ENCODE data around the gene ZNF644.
"Not testable (repeated sequence)": the region's sequence is repeated elsewhere in the genome, so short reads cannot be mapped to it uniquely, and the experiment has no call there.

DNA sequence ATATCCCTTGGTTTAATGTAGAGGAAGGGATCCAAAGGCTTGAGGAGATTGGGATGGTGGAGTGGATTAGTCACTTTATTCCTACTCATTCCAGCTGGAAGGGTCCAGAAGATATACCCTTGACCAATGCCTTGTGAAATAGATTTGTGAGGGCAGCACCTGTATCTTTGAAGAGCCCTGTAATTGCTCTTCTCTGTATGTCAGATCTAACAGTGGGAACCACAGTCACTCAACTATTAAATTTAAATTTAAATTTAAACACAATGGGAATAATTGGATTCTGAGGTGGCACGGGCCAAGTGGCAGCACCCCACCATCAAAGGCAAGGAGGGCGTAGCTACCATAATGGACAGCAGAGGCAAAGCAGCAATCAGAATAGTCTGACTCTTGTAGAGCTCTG lies 20.5 kb upstream of the ZNF644 start:
- TF ChIP-seq, protein P1, sequence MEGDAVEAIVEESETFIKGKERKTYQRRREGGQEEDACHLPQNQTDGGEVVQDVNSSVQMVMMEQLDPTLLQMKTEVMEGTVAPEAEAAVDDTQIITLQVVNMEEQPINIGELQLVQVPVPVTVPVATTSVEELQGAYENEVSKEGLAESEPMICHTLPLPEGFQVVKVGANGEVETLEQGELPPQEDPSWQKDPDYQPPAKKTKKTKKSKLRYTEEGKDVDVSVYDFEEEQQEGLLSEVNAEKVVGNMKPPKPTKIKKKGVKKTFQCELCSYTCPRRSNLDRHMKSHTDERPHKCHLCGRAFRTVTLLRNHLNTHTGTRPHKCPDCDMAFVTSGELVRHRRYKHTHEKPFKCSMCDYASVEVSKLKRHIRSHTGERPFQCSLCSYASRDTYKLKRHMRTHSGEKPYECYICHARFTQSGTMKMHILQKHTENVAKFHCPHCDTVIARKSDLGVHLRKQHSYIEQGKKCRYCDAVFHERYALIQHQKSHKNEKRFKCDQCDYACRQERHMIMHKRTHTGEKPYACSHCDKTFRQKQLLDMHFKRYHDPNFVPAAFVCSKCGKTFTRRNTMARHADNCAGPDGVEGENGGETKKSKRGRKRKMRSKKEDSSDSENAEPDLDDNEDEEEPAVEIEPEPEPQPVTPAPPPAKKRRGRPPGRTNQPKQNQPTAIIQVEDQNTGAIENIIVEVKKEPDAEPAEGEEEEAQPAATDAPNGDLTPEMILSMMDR (IDR thresholded peaks at IDR 0.05), result not testable (repeated sequence)
- not testable (repeated sequence) for TF ChIP-seq EZH2 (IDR thresholded peaks at IDR 0.05; ENCODE audit: borderline replicate concordance, insufficient read depth, low read depth, low read length, poor library complexity, severe bottlenecking)
